HG03520 (cell line): ENCODE data around the gene RNASEL.

Source experiments
- ATAC-seq: cut with Tn5 transposase; IDR thresholded peaks from one replicate; pipeline ENCODE4 v1.9.1; 2021; ENCODE audit warnings: mild to moderate bottlenecking, moderate library complexity; ENCODE audit not compliant: unreplicated experiment

Gene RNASEL

GRCh38 chr1:182601913-182602312 lies 12.9 kb upstream of the RNASEL start:
- ATAC-seq: no peak

- ATAC-seq: no peak
Measured at GRCh38 chr1:182601416-182601786, 12.3 kb upstream of the RNASEL start.

- ATAC-seq: no peak
Measured at GRCh38 chr1:182600745-182601415, 11.8 kb upstream of the RNASEL start.

- no peak for ATAC-seq
Measured at GRCh38 chr1:182600036-182600713, 11.1 kb upstream of the RNASEL start.

- no peak for ATAC-seq
Measured at GRCh38 chr1:182599339-182599738, 10.3 kb upstream of the RNASEL start.

GRCh38 chr1:182598296-182598695 lies 9.2 kb upstream of the RNASEL start:
- ATAC-seq: no peak

GRCh38 chr1:182596934-182597333 lies 7.9 kb upstream of the RNASEL start:
- no peak for ATAC-seq

GRCh38 chr1:182595641-182596240 lies 6.7 kb upstream of the RNASEL start:
- ATAC-seq: no peak

GRCh38 chr1:182589931-182590330 lies 875 bp upstream of the RNASEL start:
- no peak for ATAC-seq

GRCh38 chr1:182589520-182589919 lies 464 bp upstream of the RNASEL start:
- ATAC-seq: no peak

- no peak for ATAC-seq
Measured at GRCh38 chr1:182587666-182588499, 1.2 kb downstream of the RNASEL start.

- no peak for ATAC-seq
Measured at GRCh38 chr1:182587093-182587492, 2.0 kb downstream of the RNASEL start.

GRCh38 chr1:182586380-182586779 lies 2.7 kb downstream of the RNASEL start:
- no peak for ATAC-seq

- no peak for ATAC-seq
Measured at GRCh38 chr1:182584746-182585145, 4.3 kb downstream of the RNASEL start.

GRCh38 chr1:182580736-182581135 lies 8.3 kb downstream of the RNASEL start:
- ATAC-seq: no peak

GRCh38 chr1:182575540-182576149 lies 13.4 kb downstream of the RNASEL start:
- no peak for ATAC-seq

- no peak for ATAC-seq
Measured at GRCh38 chr1:182574156-182574555, 14.9 kb downstream of the RNASEL start.

- ATAC-seq: no peak
Measured at GRCh38 chr1:182570611-182570970, 18.5 kb downstream of the RNASEL start.

GRCh38 chr1:182569939-182570610 lies 19.0 kb downstream of the RNASEL start:
- no peak for ATAC-seq

- no peak for ATAC-seq
Measured at GRCh38 chr1:182568647-182569284, 20.3 kb downstream of the RNASEL start.
